GM18951 (cell line): ENCODE measurements around the gene PTPN6.

Experiments used
- POLR2A ChIP-seq: IDR thresholded peaks from 4 replicates; pipeline ENCODE4 v1.6.1; 2011; ENCODE audit warnings: mild to moderate bottlenecking; ENCODE audit not compliant: insufficient read length, insufficient read depth; ENCODE audit errors: extremely low read depth
- in situ Hi-C: fragments of 300-500 bp; cut with MboI; formaldehyde crosslinking; loops from one replicate; pipeline ENCODE4 v1.12.0; 2022; ENCODE audit warnings: low sequenced_read_pairs, mixed read lengths, inconsistent platforms; ENCODE audit not compliant: unreplicated experiment

The PTPN6 gene

DNA sequence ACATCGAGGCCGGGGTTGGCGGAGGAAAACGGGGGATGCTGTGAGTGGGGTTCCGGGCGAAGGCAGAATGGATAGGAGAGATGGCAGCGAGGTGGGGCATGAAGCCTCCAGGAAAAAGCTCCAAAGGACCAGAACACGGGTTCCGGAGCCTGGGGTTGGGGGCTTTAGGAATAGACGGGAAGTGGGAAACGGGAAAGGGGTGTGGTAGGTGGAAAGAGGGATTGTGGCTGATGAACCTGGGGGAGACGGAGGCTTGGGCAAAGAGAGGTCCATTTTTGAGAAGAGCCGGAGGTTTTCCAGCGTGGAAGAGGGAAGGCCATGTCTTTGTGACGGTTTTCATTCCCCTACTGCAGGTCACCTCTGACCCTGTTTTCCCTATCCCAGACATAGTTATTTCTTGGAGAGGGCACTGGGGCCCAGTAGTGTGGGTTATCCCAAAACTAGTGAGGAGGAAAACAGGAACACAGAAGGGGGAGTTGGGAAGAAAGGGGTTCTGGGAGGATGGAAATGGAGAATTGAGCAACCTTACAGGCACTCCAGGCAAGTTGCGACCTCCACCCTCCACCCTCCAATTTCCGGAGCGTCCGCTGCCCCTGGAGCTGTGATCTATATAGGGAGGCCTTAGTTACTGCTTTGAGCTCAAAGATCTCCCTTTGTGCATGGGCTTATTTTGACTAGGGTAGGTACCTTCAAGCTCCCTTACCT lies 22.3 kb upstream of the PTPN6 start:
- TF ChIP-seq POLR2A = no peak
- in situ Hi-C loops = no loop called here

DNA sequence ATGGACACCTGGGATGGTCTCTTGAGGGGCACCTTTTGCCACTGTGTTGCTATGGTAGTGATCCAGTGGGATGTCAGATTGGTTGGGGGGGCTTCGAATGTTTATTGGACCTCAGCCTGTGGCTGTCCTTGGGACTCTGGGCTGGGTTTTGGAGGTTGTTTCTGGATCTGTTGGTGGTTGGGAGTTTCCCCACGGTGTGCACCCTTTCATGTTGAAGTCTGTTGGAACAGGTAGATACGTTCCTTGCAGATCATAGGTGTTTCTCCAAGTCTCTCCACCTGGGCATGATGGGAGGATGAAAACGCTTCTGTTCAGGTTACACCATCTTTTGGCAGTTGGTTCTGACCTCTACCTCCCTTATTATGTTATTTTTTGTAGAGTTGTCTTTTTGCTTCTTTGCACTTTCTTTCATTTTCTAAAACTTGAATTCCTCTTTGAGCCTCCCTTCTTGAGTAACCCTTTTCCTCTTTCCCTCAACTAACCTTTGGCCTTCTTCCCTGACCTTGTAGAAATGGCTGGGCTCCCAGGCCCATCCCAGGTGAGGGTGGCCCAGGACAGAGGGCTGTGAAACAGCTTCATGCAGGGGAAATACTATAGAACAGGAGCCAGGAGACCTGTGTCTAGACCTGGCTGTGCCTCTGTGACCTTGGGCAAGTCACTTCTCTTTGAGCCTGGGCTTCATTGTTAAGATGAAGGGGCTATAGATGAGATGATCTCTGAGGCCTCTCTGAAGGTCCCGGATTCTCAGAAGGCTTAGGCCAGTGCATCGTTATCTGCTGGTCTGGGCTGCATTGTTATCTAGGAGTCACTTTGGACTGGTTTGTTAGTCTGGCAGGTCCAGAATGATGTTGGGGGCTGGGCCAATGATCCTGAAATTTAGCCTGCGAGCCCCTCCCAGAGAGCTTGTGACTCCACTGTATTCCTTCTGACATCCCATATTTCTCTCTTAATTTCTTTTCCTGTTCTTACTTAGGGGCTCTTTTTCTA lies 21.4 kb upstream of the PTPN6 start:
- no peak for TF ChIP-seq POLR2A
- in situ Hi-C loops = no loop called here

DNA sequence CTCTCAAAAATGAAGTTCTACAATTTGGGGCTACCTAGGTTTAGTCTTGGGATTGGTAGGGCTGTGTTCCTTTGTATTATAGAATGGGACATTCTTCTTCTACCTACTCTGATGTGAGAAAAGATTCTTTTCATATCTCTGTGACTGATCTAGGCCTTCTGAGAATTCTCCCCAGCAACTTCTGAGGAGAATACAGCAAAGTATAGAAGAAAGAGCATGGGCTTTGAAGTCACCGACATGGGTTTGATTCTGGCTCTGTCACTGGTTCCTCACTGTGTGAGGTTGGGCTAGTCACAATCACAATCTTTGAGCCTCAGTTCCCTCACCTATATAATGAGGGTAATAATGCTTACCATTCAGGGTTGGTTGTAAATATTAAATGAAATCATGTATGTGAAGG lies 18.4 kb upstream of the PTPN6 start:
- no peak for TF ChIP-seq POLR2A
- in situ Hi-C loops = no loop called here

DNA sequence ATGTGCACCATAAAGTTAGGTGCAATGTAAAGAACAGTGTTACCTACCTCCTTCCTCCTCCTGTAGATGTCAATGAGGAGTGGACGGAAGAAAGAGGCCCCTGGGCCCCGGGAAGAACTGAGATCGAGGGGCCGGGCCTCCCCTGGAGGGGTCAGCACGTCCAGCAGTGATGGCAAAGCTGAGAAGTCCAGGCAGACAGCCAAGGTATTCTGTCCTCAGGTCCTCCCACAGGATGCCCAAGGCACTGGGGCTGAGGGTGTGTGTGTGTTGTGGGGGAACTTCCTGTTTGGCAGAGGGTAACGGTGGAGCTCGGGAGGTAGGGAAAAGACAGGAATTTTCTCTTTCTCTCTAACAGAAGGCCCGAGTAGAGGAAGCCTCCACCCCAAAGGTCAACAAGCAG lies 17.0 kb upstream of the PTPN6 start:
- in situ Hi-C loops = no loop called here
- TF ChIP-seq POLR2A = no peak

GRCh38 chr12:6935371-6936193 lies 15.6 kb upstream of the PTPN6 start:
- in situ Hi-C loops = no loop called here

DNA sequence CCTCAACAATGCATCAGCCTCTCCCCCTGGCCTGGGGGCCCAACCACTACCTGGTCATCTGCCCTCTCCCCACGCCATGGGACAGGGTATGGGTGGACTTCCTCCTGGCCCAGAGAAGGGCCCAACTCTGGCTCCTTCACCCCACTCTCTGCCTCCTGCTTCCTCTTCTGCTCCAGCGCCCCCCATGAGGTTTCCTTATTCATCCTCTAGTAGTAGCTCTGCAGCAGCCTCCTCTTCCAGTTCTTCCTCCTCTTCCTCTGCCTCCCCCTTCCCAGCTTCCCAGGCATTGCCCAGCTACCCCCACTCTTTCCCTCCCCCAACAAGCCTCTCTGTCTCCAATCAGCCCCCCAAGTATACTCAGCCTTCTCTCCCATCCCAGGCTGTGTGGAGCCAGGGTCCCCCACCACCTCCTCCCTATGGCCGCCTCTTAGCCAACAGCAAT lies 14.9 kb upstream of the PTPN6 start:
- in situ Hi-C loops = no loop called here
- TF ChIP-seq POLR2A = no peak

More at GRCh38 chr12:6935371-6936193, 15.6 kb upstream of the PTPN6 start:
- no peak for TF ChIP-seq POLR2A

DNA sequence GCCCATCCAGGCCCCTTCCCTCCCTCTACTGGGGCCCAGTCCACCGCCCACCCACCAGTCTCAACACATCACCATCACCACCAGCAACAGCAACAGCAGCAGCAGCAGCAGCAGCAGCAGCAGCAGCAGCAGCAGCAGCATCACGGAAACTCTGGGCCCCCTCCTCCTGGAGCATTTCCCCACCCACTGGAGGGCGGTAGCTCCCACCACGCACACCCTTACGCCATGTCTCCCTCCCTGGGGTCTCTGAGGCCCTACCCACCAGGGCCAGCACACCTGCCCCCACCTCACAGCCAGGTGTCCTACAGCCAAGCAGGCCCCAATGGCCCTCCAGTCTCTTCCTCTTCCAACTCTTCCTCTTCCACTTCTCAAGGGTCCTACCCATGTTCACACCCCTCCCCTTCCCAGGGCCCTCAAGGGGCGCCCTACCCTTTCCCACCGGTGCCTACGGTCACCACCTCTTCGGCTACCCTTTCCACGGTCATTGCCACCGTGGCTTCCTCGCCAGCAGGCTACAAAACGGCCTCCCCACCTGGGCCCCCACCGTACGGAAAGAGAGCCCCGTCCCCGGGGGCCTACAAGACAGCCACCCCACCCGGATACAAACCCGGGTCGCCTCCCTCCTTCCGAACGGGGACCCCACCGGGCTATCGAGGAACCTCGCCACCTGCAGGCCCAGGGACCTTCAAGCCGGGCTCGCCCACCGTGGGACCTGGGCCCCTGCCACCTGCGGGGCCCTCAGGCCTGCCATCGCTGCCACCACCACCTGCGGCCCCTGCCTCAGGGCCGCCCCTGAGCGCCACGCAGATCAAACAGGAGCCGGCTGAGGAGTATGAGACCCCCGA lies 14.3 kb upstream of the PTPN6 start:
- in situ Hi-C loops = no loop called here
- no peak for TF ChIP-seq POLR2A

DNA sequence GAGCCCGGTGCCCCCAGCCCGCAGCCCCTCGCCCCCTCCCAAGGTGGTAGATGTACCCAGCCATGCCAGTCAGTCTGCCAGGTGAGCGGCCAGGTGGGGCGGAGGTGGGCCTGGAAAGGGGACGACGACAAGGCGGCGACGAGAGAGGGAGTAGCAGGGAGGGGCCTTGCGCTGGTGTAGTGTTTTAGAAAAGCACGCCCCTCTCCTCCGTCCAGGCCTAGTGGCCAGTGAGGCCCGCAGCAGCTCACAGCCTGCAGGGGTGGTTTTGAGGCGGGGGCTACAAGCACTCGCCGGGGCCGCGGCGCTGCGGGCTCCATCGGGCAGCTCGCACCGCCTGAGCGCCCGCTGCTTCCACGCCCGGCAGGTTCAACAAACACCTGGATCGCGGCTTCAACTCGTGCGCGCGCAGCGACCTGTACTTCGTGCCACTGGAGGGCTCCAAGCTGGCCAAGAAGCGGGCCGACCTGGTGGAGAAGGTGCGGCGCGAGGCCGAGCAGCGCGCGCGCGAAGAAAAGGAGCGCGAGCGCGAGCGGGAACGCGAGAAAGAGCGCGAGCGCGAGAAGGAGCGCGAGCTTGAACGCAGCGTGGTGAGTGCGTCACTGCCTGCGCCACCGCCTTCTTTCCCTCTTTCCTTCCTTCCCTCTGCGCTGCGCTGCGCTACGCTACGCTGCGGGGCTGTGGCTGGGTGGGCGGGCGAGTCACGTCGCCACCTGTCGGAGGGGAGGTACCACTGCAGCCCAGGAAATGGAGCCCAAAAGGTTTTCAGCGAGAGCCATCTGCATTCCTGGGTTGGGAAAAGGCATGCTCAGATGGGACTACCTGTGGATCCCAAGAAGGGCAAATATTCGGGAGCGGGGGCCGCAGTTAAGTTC lies 13.4 kb upstream of the PTPN6 start:
- in situ Hi-C loops = no loop called here
- peak; percentile 88 for TF ChIP-seq POLR2A

DNA sequence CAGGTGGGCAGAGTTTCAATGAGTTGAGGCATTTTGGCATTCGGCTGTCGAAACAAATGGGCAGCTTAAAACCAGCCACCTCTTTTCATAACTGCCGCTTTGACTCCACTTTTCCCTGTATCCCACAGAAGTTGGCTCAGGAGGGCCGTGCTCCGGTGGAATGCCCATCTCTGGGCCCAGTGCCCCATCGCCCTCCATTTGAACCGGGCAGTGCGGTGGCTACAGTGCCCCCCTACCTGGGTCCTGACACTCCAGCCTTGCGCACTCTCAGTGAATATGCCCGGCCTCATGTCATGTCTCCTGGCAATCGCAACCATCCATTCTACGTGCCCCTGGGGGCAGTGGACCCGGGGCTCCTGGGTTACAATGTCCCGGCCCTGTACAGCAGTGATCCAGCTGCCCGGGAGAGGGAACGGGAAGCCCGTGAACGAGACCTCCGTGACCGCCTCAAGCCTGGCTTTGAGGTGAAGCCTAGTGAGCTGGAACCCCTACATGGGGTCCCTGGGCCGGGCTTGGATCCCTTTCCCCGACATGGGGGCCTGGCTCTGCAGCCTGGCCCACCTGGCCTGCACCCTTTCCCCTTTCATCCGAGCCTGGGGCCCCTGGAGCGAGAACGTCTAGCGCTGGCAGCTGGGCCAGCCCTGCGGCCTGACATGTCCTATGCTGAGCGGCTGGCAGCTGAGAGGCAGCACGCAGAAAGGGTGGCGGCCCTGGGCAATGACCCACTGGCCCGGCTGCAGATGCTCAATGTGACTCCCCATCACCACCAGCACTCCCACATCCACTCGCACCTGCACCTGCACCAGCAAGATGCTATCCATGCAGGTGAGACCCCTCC lies 12.6 kb upstream of the PTPN6 start:
- in situ Hi-C loops = no loop called here
- no peak for TF ChIP-seq POLR2A

DNA sequence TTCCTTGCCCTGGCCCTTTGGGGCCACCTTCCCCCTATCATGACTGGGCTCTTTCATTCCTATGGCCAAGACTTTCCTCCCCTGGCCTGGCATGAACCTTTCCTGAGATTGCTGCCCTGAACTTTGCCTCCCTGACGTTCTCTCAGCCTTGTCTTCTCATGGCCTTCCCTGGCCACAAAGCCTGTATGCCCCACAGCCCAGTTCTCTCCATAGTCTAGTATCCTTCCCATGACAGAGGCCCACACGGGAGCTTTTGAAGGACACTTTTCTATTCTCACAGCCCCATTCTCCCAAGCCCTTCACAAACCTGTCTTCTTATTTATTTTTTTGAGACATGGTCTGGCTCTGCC lies 12.0 kb upstream of the PTPN6 start:
- in situ Hi-C loops = no loop called here
- no peak for TF ChIP-seq POLR2A

DNA sequence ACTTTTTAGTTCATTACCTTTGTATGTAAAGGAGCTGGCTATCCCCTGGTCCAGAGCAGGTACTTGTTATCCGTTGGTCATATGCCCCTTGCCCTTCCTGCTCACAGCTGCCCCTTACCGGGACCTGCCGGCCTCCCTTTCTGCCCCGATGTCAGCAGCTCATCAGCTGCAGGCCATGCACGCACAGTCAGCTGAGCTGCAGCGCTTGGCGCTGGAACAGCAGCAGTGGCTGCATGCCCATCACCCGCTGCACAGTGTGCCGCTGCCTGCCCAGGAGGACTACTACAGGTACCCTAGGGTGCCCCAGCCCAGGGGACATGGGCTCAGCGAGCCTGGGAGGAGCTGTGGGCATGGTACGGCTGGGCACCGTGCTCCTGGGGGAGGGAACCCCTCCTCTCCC lies 9.9 kb upstream of the PTPN6 start:
- no peak for TF ChIP-seq POLR2A
- in situ Hi-C loops = loop anchor here (10.0 kb wide), 1 partner anchor 164 kb away; the partner anchor contains the start of gene C1RL
